NCI-H2107 treated with DMSO at 0.1 percent for 48 hours (cell line): ENCODE measurements around the gene CLDN22.

Source experiments
- DNase-seq: peaks from one replicate; lab custom pipeline; 2025; ENCODE audit not compliant: unreplicated experiment; lab: John Stamatoyannopoulos, UW

The CLDN22 gene

GRCh38 chr4:183320211-183321059 is at the start of gene CLDN22:
Gene CLDN22 (minus strand): TSS chr4:183320276. CDS start chr4:183320218, 58 bp downstream.
- peak; percentile 40 for DNase-seq

- no peak for DNase-seq
Observed at GRCh38 chr4:183369073-183369472, 49.0 kb upstream of the CLDN22 start.

- DNase-seq: no peak
Observed at GRCh38 chr4:183366206-183366835, 46.2 kb upstream of the CLDN22 start.

GRCh38 chr4:183364025-183364424 is 43.9 kb upstream of the CLDN22 start:
- no peak for DNase-seq

GRCh38 chr4:183362916-183363542 is 43.0 kb upstream of the CLDN22 start:
- no peak for DNase-seq

- no peak for DNase-seq
Observed at GRCh38 chr4:183362036-183362435, 42.0 kb upstream of the CLDN22 start.

GRCh38 chr4:183360161-183360919 is 40.3 kb upstream of the CLDN22 start:
- no peak for DNase-seq

- no peak for DNase-seq
Observed at GRCh38 chr4:183358215-183358755, 38.2 kb upstream of the CLDN22 start.

GRCh38 chr4:183356931-183357675 is 37.0 kb upstream of the CLDN22 start:
- no peak for DNase-seq

GRCh38 chr4:183356173-183356830 is 36.2 kb upstream of the CLDN22 start:
- DNase-seq: no peak

GRCh38 chr4:183355405-183355804 is 35.3 kb upstream of the CLDN22 start:
- DNase-seq: no peak

GRCh38 chr4:183354219-183354618 is 34.1 kb upstream of the CLDN22 start:
- DNase-seq: peak; percentile 4

GRCh38 chr4:183353557-183353956 is 33.5 kb upstream of the CLDN22 start:
- no peak for DNase-seq

GRCh38 chr4:183352546-183352945 is 32.5 kb upstream of the CLDN22 start:
- DNase-seq: no peak

GRCh38 chr4:183350317-183351071 is 30.4 kb upstream of the CLDN22 start:
- DNase-seq: no peak

GRCh38 chr4:183349673-183350072 is 29.6 kb upstream of the CLDN22 start:
- no peak for DNase-seq

- DNase-seq: no peak
Observed at GRCh38 chr4:183348706-183349659, 28.9 kb upstream of the CLDN22 start.

GRCh38 chr4:183348136-183348535 is 28.1 kb upstream of the CLDN22 start:
- no peak for DNase-seq
